ENCODE data around the gene CASR.

DNA sequence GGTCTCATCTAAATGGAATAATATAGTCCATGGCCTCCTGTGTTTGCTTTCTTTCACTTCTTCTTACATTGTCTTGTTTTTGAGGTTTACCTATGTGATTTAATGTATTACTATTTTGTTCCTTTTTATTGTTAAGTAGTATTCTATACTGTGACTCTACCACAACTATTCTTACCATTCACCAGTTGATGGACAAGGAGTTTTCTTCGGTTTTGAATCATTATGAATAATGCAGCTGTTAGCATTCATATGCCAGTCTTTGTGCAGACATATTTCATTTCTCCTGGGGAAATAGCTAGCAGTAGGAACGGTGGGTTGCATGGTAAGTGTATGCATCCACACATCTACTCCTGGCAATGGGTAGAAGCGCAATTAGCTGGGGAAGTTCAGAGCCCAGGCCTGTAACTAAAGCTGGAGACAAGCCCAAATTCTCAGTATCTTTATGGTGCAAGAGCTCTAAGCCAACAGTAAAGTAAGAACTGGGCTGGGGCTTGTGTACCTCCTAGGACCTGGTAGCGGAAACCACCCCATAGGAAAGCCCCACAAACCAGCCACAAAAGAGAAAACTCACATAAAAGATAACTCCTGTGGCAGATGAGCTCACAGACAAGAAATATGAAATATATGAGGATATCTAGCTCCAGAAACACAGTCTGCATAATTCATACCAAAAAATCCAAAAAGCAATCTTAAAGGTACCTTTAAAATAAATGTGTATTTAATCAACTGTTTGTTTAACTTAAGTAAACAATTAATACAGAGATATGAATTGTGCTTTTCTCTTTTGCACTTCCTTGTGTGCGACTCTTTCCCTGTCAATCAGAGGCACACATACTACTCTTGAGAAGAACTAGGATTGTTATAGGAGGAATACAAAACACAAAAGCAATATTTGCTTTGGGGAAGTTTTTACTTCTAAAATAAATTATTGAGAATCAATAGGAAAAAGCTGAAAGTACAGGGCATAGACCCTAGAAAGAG, 138.9 kb downstream of the CASR start:
- TF ChIP-seq CTCF (IDR thresholded peaks at IDR 0.05; ENCODE audit: low read depth, low read length) (no peak), POLR2A (IDR thresholded peaks at IDR 0.05; ENCODE audit: extremely low read depth, insufficient read length) (no peak)
- TF ChIP-seq, protein P1, sequence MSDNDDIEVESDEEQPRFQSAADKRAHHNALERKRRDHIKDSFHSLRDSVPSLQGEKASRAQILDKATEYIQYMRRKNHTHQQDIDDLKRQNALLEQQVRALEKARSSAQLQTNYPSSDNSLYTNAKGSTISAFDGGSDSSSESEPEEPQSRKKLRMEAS (IDR thresholded peaks at IDR 0.05; ENCODE audit: low read depth, low read length), result no peak
